Cortex of kidney (tissue), 1 donor: Measurements from ENCODE around the gene SH3BP5.

Experiments used
- DNase-seq: peaks from one replicate; lab custom pipeline; 2025; lab: John Stamatoyannopoulos, UW

Gene SH3BP5

GRCh38 chr3:15347063-15347736 is 14.8 kb upstream of the SH3BP5 start:
- no peak for DNase-seq

- no peak for DNase-seq
These were observed 14.1 kb upstream of the SH3BP5 start for GRCh38 chr3:15346516-15346915.

GRCh38 chr3:15345608-15346137 is 13.3 kb upstream of the SH3BP5 start:
- DNase-seq = no peak

GRCh38 chr3:15345066-15345607 is 12.8 kb upstream of the SH3BP5 start:
- no peak for DNase-seq

GRCh38 chr3:15342945-15343344 is 10.6 kb upstream of the SH3BP5 start:
- no peak for DNase-seq

- DNase-seq = no peak
These were observed 9.9 kb upstream of the SH3BP5 start for GRCh38 chr3:15342246-15342645.

GRCh38 chr3:15341030-15341726 is 8.8 kb upstream of the SH3BP5 start:
- no peak for DNase-seq

GRCh38 chr3:15339786-15340215 is 7.4 kb upstream of the SH3BP5 start:
- DNase-seq = no peak

- no peak for DNase-seq
These were observed 6.6 kb upstream of the SH3BP5 start for GRCh38 chr3:15339001-15339400.

- no peak for DNase-seq
These were observed 5.6 kb upstream of the SH3BP5 start for GRCh38 chr3:15337963-15338362.

GRCh38 chr3:15336057-15336456 is 3.7 kb upstream of the SH3BP5 start:
- DNase-seq = no peak

GRCh38 chr3:15333956-15334263 is 1.5 kb upstream of the SH3BP5 start:
- DNase-seq = no peak

- DNase-seq = no peak
These were observed 941 bp upstream of the SH3BP5 start for GRCh38 chr3:15333099-15333955.

GRCh38 chr3:15331606-15332404 is 581 bp downstream of the SH3BP5 start:
- DNase-seq = no peak

- no peak for DNase-seq
These were observed 1.2 kb downstream of the SH3BP5 start for GRCh38 chr3:15331072-15331605.

GRCh38 chr3:15330031-15330596 is 2.3 kb downstream of the SH3BP5 start:
- no peak for DNase-seq

GRCh38 chr3:15329046-15330005 is 3.1 kb downstream of the SH3BP5 start:
- DNase-seq = no peak

- DNase-seq = no peak
These were observed 4.4 kb downstream of the SH3BP5 start for GRCh38 chr3:15327941-15328340.

- no peak for DNase-seq
These were observed 5.7 kb downstream of the SH3BP5 start for GRCh38 chr3:15326673-15327072.

GRCh38 chr3:15326037-15326436 is 6.3 kb downstream of the SH3BP5 start:
- no peak for DNase-seq
